Measurements from ENCODE around the gene ZNF600.

DNA sequence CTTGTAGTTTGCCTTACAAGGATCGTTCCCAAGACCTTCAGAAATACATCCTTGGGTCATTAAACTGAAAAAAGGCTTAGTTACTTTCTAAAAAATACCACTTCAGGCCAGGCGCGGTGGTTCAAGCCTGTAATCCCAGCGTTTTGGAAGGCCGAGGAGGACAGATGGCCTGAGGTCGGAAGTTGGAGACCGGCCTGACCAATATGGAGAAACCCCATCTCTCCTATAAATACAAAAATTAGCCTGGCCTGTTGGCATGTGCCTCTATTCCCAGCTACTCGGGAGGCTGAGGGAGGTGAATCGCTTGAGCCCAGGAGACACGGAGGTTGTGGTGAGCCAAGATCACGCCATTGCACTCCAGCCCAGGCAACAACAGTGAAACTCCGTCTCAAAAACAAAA lies 37.1 kb upstream of the ZNF600 start:
- TF ChIP-seq, protein P1, sequence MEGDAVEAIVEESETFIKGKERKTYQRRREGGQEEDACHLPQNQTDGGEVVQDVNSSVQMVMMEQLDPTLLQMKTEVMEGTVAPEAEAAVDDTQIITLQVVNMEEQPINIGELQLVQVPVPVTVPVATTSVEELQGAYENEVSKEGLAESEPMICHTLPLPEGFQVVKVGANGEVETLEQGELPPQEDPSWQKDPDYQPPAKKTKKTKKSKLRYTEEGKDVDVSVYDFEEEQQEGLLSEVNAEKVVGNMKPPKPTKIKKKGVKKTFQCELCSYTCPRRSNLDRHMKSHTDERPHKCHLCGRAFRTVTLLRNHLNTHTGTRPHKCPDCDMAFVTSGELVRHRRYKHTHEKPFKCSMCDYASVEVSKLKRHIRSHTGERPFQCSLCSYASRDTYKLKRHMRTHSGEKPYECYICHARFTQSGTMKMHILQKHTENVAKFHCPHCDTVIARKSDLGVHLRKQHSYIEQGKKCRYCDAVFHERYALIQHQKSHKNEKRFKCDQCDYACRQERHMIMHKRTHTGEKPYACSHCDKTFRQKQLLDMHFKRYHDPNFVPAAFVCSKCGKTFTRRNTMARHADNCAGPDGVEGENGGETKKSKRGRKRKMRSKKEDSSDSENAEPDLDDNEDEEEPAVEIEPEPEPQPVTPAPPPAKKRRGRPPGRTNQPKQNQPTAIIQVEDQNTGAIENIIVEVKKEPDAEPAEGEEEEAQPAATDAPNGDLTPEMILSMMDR (optimal IDR thresholded peaks at IDR 0.05 in 1 of 3, IDR thresholded peaks at IDR 0.05 in 1 of 3, conservative IDR thresholded peaks at IDR 0.05 in 1 of 3; ENCODE audit: extremely low read depth in 1 of 3, insufficient read depth in 2 of 3, low read length in 3 of 3), result no peak
- no peak for TF ChIP-seq EZH2 (IDR thresholded peaks at IDR 0.05; ENCODE audit: low read length)
